HUES48 (cell line): ENCODE measurements around the gene ANKFN1.
"Not testable (repeated sequence)": the region's sequence is repeated elsewhere in the genome, so short reads cannot be mapped to it uniquely, and the experiment has no call there.

Source experiments
- H3K27ac ChIP-seq: one replicate; pipeline ENCODE4 v1.7.0; 2013; ENCODE audit warnings: low read depth, low read length, inconsistent platforms
- H3K27me3 ChIP-seq: 2 replicates; pipeline ENCODE4 v1.6.1; 2013; ENCODE audit warnings: mild to moderate bottlenecking, low read length; ENCODE audit not compliant: control insufficient read depth, insufficient read depth
- H3K36me3 ChIP-seq: 2 replicates; pipeline ENCODE4 v1.6.1; 2013; ENCODE audit warnings: low read length; ENCODE audit not compliant: control insufficient read depth, insufficient read depth
- H3K4me1 ChIP-seq: 2 replicates; pipeline ENCODE4 v1.6.1; 2013; ENCODE audit warnings: mild to moderate bottlenecking, low read length; ENCODE audit not compliant: control insufficient read depth, insufficient read depth
- H3K4me3 ChIP-seq: 2 replicates; pipeline ENCODE4 v1.5.1; 2013; ENCODE audit warnings: mild to moderate bottlenecking, low read depth, low read length
- H3K9ac ChIP-seq: 2 replicates; pipeline ENCODE4 v1.6.1; 2013; ENCODE audit warnings: mild to moderate bottlenecking, low read depth, low read length, moderate library complexity
- H3K9me3 ChIP-seq: 2 replicates; pipeline ENCODE4 v1.6.1; 2013; ENCODE audit warnings: low read length; ENCODE audit not compliant: control insufficient read depth, insufficient read depth

The ANKFN1 gene

GRCh38 chr17:56407086-56407485 is 253.8 kb downstream of the ANKFN1 start:
- Histone ChIP-seq H3K9me3 (no peaks in the 10 kb centered on the region), H3K9ac (no peak overlapping the region), H3K36me3 (no peaks in the 10 kb centered on the region), H3K27ac (no peak overlapping the region), H3K4me3 (no peak overlapping the region), H3K4me1 (no peaks in the 10 kb centered on the region), H3K27me3 (no peaks in the 10 kb centered on the region)

- not testable (repeated sequence) for H3K27me3 ChIP-seq, H3K9me3 ChIP-seq, H3K4me1 ChIP-seq, H3K27ac ChIP-seq, H3K9ac ChIP-seq, H3K36me3 ChIP-seq, H3K4me3 ChIP-seq
Observed at GRCh38 chr17:56412356-56412755, 259.1 kb downstream of the ANKFN1 start.

GRCh38 chr17:56416682-56417351 is 263.5 kb downstream of the ANKFN1 start:
- H3K27me3 ChIP-seq = no peaks in the 10 kb centered on the region
- H3K36me3 ChIP-seq = no peaks in the 10 kb centered on the region
- H3K4me1 ChIP-seq = no peaks in the 10 kb centered on the region
- no peaks in the 10 kb centered on the region for H3K9me3 ChIP-seq
- no peak overlapping the region for H3K9ac ChIP-seq
- H3K27ac ChIP-seq = no peak overlapping the region
- H3K4me3 ChIP-seq = no peak overlapping the region

- no peak overlapping the region for H3K9ac ChIP-seq
- no peaks in the 10 kb centered on the region for H3K36me3 ChIP-seq
- no peaks in the 10 kb centered on the region for H3K4me1 ChIP-seq
- no peak overlapping the region for H3K4me3 ChIP-seq
- no peak overlapping the region for H3K27ac ChIP-seq
- H3K9me3 ChIP-seq = no peaks in the 10 kb centered on the region
- H3K27me3 ChIP-seq = no peaks in the 10 kb centered on the region
Observed at GRCh38 chr17:56424005-56424404, 270.7 kb downstream of the ANKFN1 start.

- Histone ChIP-seq H3K4me1 (no peaks in the 10 kb centered on the region), H3K27me3 (no peaks in the 10 kb centered on the region), H3K27ac (no peak overlapping the region), H3K9me3 (no peaks in the 10 kb centered on the region), H3K36me3 (no peaks in the 10 kb centered on the region), H3K4me3 (no peak overlapping the region), H3K9ac (no peak overlapping the region)
Observed at GRCh38 chr17:56424543-56425044, 271.3 kb downstream of the ANKFN1 start.

- Histone ChIP-seq H3K27ac (no peak overlapping the region), H3K9ac (no peak overlapping the region), H3K36me3 (no peaks in the 10 kb centered on the region), H3K4me1 (no peaks in the 10 kb centered on the region), H3K4me3 (no peak overlapping the region), H3K27me3 (no peaks in the 10 kb centered on the region), H3K9me3 (no peaks in the 10 kb centered on the region)
Observed at GRCh38 chr17:56425483-56425882, 272.2 kb downstream of the ANKFN1 start.

- no peaks in the 10 kb centered on the region for H3K27me3 ChIP-seq
- H3K4me1 ChIP-seq = peaks cover 8% of the 10 kb centered on the region
- no peaks in the 10 kb centered on the region for H3K9me3 ChIP-seq
- no peak overlapping the region for H3K4me3 ChIP-seq
- no peaks in the 10 kb centered on the region for H3K36me3 ChIP-seq
- H3K27ac ChIP-seq = no peak overlapping the region
- no peak overlapping the region for H3K9ac ChIP-seq
Observed at GRCh38 chr17:56426901-56427300, 273.6 kb downstream of the ANKFN1 start.

GRCh38 chr17:56431736-56432135 is 278.5 kb downstream of the ANKFN1 start:
- H3K27ac ChIP-seq = peak overlapping the region; percentile 83
- 0 out of 2 replicates have a peak overlapping the region, but pooled peaks have one; percentile 0 for H3K4me3 ChIP-seq
- no peaks in the 10 kb centered on the region for H3K9me3 ChIP-seq
- no peak overlapping the region for H3K9ac ChIP-seq
- H3K36me3 ChIP-seq = no peaks in the 10 kb centered on the region
- H3K27me3 ChIP-seq = no peaks in the 10 kb centered on the region
- peaks cover 14% of the 10 kb centered on the region for H3K4me1 ChIP-seq

GRCh38 chr17:56432443-56432842 is 279.2 kb downstream of the ANKFN1 start:
- H3K27ac ChIP-seq = peak overlapping the region; percentile 55
- H3K27me3 ChIP-seq = no peaks in the 10 kb centered on the region

GRCh38 chr17:56434610-56435009 is 281.3 kb downstream of the ANKFN1 start:
- no peak overlapping the region for H3K27ac ChIP-seq
- H3K4me3 ChIP-seq = no peak overlapping the region
- no peak overlapping the region for H3K9ac ChIP-seq

More at GRCh38 chr17:56432443-56432842, 279.2 kb downstream of the ANKFN1 start:
- no peak overlapping the region for H3K9ac ChIP-seq
- peaks cover 14% of the 10 kb centered on the region for H3K4me1 ChIP-seq
- H3K4me3 ChIP-seq = no peak overlapping the region
- H3K9me3 ChIP-seq = no peaks in the 10 kb centered on the region
- no peaks in the 10 kb centered on the region for H3K36me3 ChIP-seq

GRCh38 chr17:56436142-56436541 is 282.9 kb downstream of the ANKFN1 start:
- H3K4me1 ChIP-seq = peaks cover 20% of the 10 kb centered on the region
- no peaks in the 10 kb centered on the region for H3K9me3 ChIP-seq
- H3K27me3 ChIP-seq = no peaks in the 10 kb centered on the region
- no peaks in the 10 kb centered on the region for H3K36me3 ChIP-seq
- no peak overlapping the region for H3K4me3 ChIP-seq
- no peak overlapping the region for H3K27ac ChIP-seq
- no peak overlapping the region for H3K9ac ChIP-seq

More at GRCh38 chr17:56434610-56435009, 281.3 kb downstream of the ANKFN1 start:
- Histone ChIP-seq H3K36me3 (no peaks in the 10 kb centered on the region), H3K9me3 (no peaks in the 10 kb centered on the region), H3K4me1 (peaks cover 14% of the 10 kb centered on the region), H3K27me3 (no peaks in the 10 kb centered on the region)
